Epithelial cell of proximal tubule (primary cell): Measurements from ENCODE around the gene PIEZO2. TPM values are rescaled to one million over a fixed set of nuclear protein-coding genes. Genes with fewer than 3 reads are reported as not detected.

Experiments used
- DNase-seq: peaks from one replicate; pipeline ENCODE4 v3.0.0-alpha.2; 2011; ENCODE audit warnings: low read depth
- H3K4me3 ChIP-seq: 2 replicates; pipeline ENCODE4 v1.5.1; 2011; ENCODE audit warnings: low read depth, mild to moderate bottlenecking, low read length
- total RNA-seq: library from RNA; depleted of rRNA; stranded (reverse); fragments of >200 nt; gene quantifications from 2 replicates; pipeline ENCODE4 v1.2.3, GENCODE V29; 2015
- TF ChIP-seq, protein P1 (sequence below): conservative IDR thresholded peaks from 2 replicates; pipeline ENCODE4 v1.5.1; 2012; ENCODE audit warnings: low read depth, mild to moderate bottlenecking, low read length

The PIEZO2 gene
- total RNA-seq, 1 donor from 2014 or later, result 7.5 TPM

DNA sequence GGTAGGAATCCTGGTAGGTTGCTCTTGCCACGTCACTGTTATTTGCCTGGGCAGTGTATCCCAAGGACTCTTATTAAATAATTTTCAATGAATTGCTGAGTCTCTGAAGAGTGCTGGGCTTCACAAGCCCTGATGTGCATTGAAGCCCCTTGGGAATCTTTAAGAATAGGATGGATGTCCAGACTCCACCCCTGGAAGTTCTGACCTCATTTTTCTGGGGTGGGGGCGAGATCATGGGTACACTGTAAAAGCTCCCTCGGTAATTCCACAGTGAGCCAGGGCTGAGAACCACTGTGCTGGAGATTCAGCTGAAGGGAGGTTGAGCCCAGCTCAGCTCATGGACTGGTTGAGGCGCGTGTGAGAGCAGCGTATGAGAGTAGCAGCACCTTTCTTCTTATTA, 140.2 kb downstream of the PIEZO2 start:
- H3K4me3 ChIP-seq, result no peak overlapping the region
- no peak for DNase-seq

DNA sequence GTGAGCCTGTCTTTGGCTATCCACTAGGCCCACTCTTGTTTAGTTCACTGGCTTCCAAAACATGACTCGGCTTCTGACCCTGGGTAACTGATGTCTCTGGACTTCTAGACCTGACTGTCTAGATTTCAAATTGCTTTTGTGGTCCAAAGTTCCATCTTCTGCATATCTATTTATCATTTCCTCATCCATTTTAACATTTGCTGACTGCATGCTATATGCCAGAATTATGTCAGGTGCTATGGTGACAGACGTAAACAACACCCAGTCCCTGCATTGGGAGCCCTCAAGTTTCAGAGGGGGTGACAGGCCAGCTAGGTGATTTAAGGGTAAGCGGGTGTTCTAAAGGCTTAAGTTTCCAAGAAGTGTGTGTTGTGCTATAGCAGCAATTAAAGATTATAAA, 140.9 kb downstream of the PIEZO2 start:
- TF ChIP-seq, protein P1, sequence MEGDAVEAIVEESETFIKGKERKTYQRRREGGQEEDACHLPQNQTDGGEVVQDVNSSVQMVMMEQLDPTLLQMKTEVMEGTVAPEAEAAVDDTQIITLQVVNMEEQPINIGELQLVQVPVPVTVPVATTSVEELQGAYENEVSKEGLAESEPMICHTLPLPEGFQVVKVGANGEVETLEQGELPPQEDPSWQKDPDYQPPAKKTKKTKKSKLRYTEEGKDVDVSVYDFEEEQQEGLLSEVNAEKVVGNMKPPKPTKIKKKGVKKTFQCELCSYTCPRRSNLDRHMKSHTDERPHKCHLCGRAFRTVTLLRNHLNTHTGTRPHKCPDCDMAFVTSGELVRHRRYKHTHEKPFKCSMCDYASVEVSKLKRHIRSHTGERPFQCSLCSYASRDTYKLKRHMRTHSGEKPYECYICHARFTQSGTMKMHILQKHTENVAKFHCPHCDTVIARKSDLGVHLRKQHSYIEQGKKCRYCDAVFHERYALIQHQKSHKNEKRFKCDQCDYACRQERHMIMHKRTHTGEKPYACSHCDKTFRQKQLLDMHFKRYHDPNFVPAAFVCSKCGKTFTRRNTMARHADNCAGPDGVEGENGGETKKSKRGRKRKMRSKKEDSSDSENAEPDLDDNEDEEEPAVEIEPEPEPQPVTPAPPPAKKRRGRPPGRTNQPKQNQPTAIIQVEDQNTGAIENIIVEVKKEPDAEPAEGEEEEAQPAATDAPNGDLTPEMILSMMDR, result no peak
- DNase-seq, result no peak
- H3K4me3 ChIP-seq, result no peak overlapping the region

More for the DNA sequence above, 140.2 kb downstream of the PIEZO2 start:
- TF ChIP-seq, protein P1, result no peak

DNA sequence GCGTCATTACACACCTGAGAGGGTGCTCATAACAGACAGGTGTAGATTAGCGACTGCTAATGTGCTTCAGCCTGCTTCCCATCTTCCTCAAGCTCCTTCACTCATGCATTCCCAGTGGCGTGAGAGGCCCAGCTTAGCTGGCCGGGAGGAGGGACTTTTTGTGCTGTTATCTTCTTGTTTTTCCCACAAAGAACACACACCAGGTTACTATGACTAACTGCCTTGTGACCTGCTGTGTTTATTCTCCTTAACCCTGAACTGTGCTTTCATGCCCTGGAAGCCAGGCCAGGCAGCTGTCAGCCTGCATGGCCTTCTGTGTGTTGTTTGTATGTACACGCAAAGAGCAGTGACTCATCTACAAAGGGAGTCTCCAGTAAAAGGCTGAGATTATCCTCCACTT, 143.8 kb downstream of the PIEZO2 start:
- TF ChIP-seq, protein P1, result no peak
- H3K4me3 ChIP-seq, result no peak overlapping the region
- DNase-seq, result no peak

DNA sequence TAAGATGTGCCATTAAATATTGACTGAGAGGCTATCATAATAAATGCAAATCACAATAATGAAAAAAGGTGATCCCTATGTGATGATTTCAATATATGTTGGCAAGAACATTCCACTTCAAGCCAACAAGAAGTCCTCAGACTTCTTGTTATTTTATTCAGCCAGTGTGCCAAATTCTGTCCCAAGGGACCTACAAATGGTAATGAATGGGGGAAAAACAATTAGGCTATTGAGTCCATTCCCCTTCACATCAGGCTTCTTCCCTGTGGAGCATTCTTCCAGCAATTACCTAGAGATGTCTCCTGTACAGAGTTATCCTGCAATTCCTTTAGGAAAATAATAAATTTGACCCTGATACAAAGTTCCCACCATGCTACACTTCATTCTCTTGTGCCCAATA, 144.4 kb downstream of the PIEZO2 start:
- TF ChIP-seq, protein P1, result no peak
- DNase-seq, result no peak
- no peak overlapping the region for H3K4me3 ChIP-seq

DNA sequence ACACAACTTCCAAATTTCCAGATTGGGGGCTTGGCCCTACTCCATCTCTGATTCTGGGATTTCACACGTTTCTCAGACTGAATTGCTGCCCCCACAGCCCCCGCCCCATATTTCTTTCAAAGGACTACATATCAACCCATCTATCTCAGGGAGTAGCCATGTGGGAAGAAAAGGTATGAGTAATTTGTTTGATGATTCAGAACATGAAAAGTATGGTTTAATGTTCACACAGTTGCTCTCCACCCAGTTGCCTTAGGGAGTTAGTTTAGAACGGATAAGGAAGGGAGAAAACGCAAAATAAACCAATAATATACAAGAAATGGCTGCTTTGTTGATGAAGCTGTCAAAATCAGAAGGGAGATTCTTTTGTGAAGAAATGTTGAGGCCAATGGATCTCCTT, 145.1 kb downstream of the PIEZO2 start:
- TF ChIP-seq, protein P1, result no peak
- no peak for DNase-seq
- no peak overlapping the region for H3K4me3 ChIP-seq

DNA sequence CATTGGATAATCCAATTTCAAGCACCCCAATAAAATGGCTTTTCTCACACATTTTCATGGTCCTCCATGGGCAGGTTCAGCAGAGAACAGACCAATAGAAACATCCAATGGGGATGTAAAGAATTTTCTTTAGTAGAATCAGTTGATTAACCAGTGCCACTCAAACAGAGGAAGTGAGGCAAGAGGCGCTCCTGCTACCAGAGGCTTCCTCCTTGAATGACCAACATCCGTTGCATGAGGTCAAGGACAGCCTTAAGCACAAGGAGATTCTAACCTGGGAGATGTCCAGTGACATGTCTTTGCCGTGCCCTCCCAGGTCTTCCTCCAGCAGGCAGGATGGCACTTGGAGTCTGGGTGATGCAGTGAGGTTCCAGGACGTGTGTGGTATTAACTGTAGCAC, 146.6 kb downstream of the PIEZO2 start:
- DNase-seq, result no peak
- no peak overlapping the region for H3K4me3 ChIP-seq
- TF ChIP-seq, protein P1, result no peak

DNA sequence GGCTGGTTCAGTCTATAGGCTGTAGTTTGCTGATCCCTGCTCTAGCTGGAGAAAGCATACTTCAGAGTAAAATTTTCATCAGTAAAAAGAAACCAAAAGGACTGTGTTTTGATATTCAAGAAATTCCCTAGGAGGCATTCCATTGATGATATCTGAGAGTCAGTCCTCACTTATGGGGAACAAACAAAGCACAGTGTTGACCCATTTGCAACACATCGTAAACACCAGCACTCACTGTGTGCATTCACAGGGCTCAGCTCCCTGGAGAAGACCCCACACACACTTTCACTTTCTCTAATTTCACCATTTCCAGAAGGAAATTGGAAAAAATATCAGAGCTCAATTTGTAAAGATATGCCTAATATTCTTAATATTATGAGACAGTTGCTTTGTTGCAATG, 147.1 kb downstream of the PIEZO2 start:
- H3K4me3 ChIP-seq, result no peak overlapping the region
- DNase-seq, result no peak
- TF ChIP-seq, protein P1, result no peak
